H4 (cell line): ENCODE results near the gene ACTC1. TPM values are rescaled to one million over a fixed set of nuclear protein-coding genes. Genes with fewer than 3 reads are reported as not detected.
"Not testable (repeated sequence)": the region's sequence is repeated elsewhere in the genome, so short reads cannot be mapped to it uniquely, and the experiment has no call there.

Experiments
- DNase-seq: peaks from one replicate; pipeline ENCODE4 v3.0.0-alpha.2; 2015; ENCODE audit warnings: low spot score
- total RNA-seq: library from RNA; depleted of rRNA; stranded (reverse); fragments of >200 nt; shearing (Covaris generic); gene quantifications from 2 replicates; pipeline ENCODE4 v1.2.3, GENCODE V29; 2014; rRNA removed

ACTC1 gene
- total RNA-seq: not detected in 2 replicates

DNA sequence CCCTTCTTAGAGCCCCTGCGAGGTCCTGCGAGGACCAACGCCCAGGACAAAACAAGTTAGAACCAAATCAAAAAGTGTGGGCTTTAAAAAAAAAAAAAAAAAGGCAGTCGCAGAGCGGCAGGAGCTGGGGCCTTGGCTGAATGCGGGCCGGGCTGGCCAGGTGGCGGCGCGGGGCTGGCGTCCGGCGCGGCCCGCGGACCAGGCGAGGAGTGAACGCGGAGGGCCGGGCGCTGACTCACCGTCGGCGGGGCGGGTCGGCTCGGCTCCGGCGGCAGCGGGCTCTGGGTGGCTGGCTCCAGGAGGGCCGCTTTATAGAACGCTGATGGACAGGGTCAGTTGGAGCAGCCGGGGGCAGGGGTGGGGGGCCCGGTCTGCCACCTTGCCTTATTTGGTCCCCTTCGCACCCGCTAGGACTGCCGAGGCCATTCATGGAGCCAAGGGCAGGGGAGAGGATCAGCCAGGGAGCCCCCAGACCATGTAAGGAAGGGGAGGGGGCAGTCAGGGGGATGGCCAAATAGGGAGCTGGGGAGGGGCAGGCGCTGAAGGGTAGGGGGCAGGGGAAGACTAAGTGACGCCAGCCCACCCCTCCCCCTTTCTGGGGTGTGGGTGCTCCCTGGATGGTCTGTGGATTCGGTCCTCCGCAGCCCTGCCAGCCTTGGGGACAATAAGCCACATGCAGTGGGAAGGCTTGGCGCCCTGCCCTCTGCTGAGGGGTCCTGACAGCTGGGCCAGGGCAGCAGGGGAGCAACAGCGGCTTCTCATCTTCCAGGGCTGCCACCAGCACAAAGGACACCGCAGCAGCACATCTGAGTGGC is at the start of gene ACTC1:
Gene ACTC1, minus strand, starts transcription at position 283 of the 815 bp plus-strand sequence. CDS start 741 bp downstream, outside the sequence.
- DNase-seq: no peak

- DNase-seq: no peak
These were observed 45.9 kb upstream of the ACTC1 start for GRCh38 chr15:34841262-34841725.

- no peak for DNase-seq
These were observed 42.9 kb upstream of the ACTC1 start for GRCh38 chr15:34838282-34838681.

DNA sequence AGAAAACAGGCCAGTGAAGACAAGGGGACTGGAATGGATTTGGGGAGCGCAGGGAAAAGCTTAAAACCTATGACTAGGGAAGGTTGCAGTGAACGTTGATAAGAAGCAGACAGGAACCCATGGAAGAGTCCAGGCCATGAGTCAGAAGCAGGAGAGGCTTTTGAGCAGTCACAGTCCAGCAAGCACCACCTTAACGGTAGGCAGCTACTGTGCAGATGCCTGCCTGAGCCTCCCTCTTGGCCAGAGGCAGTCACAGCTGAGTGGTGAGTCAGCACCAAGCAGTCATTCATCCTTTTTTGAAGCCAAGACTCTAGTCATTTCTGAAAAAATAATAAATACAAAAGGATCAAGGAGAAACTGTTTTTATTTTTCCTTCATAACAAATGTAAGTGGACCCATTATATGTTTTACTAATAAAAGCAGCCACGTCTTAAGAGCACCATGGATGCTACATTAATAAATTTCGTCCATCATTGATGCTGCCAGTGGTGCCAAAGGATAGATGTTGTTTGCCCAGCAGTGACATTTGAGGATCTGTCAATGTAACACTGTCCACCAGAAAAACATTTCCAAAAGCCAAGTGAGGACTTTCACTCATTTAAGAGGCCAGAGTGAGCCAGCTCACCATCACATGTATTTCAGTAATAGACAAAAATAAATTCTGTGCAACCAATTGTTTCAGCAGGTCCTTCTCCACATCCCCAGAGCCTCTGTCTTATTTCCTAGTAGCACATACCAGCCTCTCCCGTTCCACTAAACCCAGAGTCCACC is 42.1 kb upstream of the ACTC1 start:
- peak; percentile 71 for DNase-seq

GRCh38 chr15:34828145-34828911 is 33.0 kb upstream of the ACTC1 start:
- DNase-seq: no peak

- no peak for DNase-seq
These were observed 26.5 kb upstream of the ACTC1 start for GRCh38 chr15:34821831-34822230.

GRCh38 chr15:34820110-34820509 is 24.8 kb upstream of the ACTC1 start:
- DNase-seq: no peak

GRCh38 chr15:34818526-34818925 is 23.2 kb upstream of the ACTC1 start:
- no peak for DNase-seq

- DNase-seq: no peak
These were observed 20.5 kb upstream of the ACTC1 start for GRCh38 chr15:34815836-34816235.

- no peak for DNase-seq
These were observed 18.3 kb upstream of the ACTC1 start for GRCh38 chr15:34813446-34814190.

DNA sequence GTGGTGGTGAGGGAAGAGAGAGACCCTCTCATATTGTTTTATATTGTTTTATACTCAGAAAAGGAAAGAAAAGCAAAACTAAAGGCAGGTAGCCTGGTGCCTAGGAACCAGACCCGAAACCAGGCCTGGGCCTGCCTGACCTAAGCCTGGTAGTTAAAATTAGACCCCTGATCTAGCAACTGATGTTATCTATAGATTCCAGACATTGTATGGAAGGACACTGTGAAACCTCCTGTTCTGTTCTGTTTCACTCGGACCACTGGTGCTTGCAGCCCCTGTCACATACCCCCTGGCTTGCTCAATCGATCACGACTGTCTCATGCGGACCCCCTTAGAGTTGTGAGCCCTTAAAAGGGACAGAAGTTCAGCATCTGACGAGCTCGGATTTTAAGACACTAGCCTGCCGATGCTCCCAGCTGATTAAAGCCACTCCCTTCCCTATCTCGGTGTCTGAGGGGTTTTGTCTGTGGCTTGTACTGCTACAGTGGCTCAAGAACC is 17.6 kb upstream of the ACTC1 start:
- DNase-seq: not testable (repeated sequence)

- DNase-seq: no peak
These were observed 17.0 kb upstream of the ACTC1 start for GRCh38 chr15:34812369-34812768.

DNA sequence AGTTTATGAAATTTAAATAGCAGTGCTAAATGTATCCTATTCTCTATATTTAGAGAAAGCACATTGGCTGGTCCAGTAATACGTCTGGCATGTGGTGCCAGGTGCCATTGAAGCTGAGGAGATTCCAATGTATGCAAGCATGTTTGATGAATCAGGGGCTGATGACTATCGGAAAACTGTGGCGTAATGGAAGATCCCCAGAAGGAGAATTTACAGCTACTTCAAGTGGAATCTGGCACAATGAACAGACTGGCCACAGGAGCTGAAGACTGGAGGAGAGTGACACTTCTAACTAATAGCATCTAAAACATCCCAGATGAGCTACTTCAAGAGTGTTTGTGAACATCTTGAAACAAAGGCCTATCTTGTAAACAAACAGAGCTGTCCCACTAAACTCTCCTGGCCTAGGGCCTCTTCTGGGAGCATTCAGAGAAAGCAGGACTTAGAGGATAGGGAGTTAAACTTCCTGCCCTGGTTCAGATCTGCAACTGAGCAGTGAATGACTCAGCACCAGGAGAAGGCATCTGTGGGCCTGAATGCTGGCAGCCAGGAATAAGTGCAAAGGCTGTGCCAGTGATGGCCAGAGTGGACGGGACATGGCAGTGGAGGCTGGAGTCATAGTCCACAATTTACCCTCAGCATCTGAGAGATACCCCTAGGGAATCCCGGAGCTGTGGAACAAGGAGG is 15.2 kb upstream of the ACTC1 start:
- DNase-seq: peak; percentile 71

DNA sequence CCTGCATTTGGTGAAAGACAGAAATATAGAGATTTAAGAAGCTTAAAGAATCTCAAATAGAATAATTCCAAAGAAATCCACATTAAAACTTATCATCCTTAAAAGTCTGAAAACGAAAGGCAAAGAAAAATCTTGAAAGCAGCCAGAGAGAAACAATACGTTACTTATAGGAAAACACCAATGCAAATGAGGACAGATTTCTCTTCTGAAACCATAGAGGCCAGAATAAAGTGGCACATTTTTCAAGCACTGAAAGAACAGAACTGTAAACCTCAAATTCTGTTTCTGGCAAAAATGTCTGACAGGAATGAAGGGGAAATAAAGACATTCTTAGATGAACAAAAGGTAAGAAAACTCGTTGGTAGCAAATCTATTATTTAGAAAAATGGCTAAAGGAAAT is 13.8 kb upstream of the ACTC1 start:
- DNase-seq: no peak

DNA sequence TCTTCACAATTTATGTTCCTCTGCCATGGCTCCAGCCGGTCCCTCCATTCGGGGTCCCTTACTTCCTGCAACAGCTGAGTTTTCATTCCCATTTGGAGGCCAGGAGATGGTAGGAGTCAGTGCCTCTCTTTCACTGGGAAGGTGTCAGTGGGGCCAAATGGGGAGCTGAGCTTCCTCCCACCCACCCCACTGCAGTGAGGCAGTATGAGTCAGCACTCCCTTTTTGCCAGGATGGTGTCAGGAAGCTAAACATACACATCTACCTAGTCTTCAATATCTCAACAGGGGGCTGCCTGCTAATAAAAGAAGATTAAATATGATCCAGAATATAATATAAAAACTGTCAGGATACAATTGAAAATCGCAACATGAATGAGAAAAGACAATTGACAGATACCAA is 12.7 kb upstream of the ACTC1 start:
- DNase-seq: no peak

GRCh38 chr15:34807241-34807640 is 11.9 kb upstream of the ACTC1 start:
- not testable (repeated sequence) for DNase-seq

GRCh38 chr15:34804776-34805175 is 9.4 kb upstream of the ACTC1 start:
- no peak for DNase-seq

DNA sequence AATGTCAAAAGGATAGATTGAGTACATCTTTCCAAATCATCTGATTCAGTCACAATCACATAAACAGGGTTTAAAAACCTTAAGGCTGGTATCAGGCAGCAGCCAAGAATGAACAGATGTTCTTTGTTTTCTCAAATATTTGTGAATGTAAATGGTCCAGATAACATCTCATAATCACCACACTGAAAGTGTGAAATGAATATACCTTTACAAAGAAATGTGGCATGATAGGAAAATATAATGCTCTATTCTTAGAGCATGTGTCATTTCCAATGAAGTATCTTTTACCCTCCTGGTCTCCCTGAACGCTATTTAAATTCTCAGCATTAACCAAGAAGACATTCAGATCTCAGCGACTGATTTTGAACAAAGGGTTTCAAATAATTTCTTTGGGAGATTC is 8.8 kb upstream of the ACTC1 start:
- DNase-seq: no peak

GRCh38 chr15:34802803-34803750 is 7.7 kb upstream of the ACTC1 start:
- no peak for DNase-seq
